NCI-H1417 (cell line): ENCODE results near the gene KRT79.
"Not testable (repeated sequence)": the region's sequence is repeated elsewhere in the genome, so short reads cannot be mapped to it uniquely, and the experiment has no call there.

Experiments used
- DNase-seq, 3 experiments: peaks; one replicate each; lab custom pipeline; 2025; lab: John Stamatoyannopoulos, UW

KRT79 gene

GRCh38 chr12:52860102-52860823 is 26.2 kb upstream of the KRT79 start:
- DNase-seq, result no peak

GRCh38 chr12:52857500-52857899 is 23.4 kb upstream of the KRT79 start:
- no peak for DNase-seq

- no peak for DNase-seq
These were observed 22.7 kb upstream of the KRT79 start for GRCh38 chr12:52856787-52857186.

- not testable (repeated sequence) for DNase-seq
These were observed 22.0 kb upstream of the KRT79 start for GRCh38 chr12:52856077-52856476.

GRCh38 chr12:52851787-52852186 is 17.7 kb upstream of the KRT79 start:
- no peak for DNase-seq

- DNase-seq, result no peak
These were observed 16.6 kb upstream of the KRT79 start for GRCh38 chr12:52850681-52851080.

GRCh38 chr12:52849511-52849910 is 15.4 kb upstream of the KRT79 start:
- DNase-seq, result no peak

- DNase-seq, result no peak
These were observed 14.6 kb upstream of the KRT79 start, which contains the start of gene KRT78 for GRCh38 chr12:52848661-52849255. Gene KRT78 (minus strand): TSS chr12:52848994. CDS start chr12:52848930, 64 bp downstream.

GRCh38 chr12:52847335-52848102 is 13.4 kb upstream of the KRT79 start:
- no peak for DNase-seq

GRCh38 chr12:52846356-52846970 is 12.4 kb upstream of the KRT79 start:
- no peak for DNase-seq

GRCh38 chr12:52845946-52846345 is 11.8 kb upstream of the KRT79 start:
- DNase-seq, result no peak

- no peak for DNase-seq
These were observed 10.3 kb upstream of the KRT79 start for GRCh38 chr12:52844386-52844785.

GRCh38 chr12:52839436-52840105 is 5.5 kb upstream of the KRT79 start:
- DNase-seq, result no peak

- DNase-seq, result peak; percentile 30 to 83 (median 62)
These were observed 4.7 kb upstream of the KRT79 start for GRCh38 chr12:52838609-52839435.

- no peak for DNase-seq
These were observed 3.9 kb upstream of the KRT79 start for GRCh38 chr12:52837781-52838608.

- DNase-seq, result no peak
These were observed 3.3 kb upstream of the KRT79 start for GRCh38 chr12:52837413-52837741.

- no peak for DNase-seq
These were observed 2.6 kb upstream of the KRT79 start for GRCh38 chr12:52836491-52837412.

GRCh38 chr12:52836042-52836466 is 1.9 kb upstream of the KRT79 start:
- no peak for DNase-seq
